Mucosa of rectum (tissue), 2 donors: ENCODE results near the gene LIN52.

ENCODE experiments used
- H3K27ac ChIP-seq, 2 donors: one replicate each; pipeline ENCODE4 v1.7.0; 2013; ENCODE audit warnings: inconsistent platforms in 2 of 2, low read depth in 2 of 2, low read length in 2 of 2
- H3K27me3 ChIP-seq, 2 donors: one replicate each; pipeline ENCODE4 v1.7.0; 2013; ENCODE audit warnings: low read length in 2 of 2; ENCODE audit not compliant: control insufficient read depth in 2 of 2, insufficient read depth in 2 of 2
- H3K36me3 ChIP-seq, 2 donors: one replicate each; pipeline ENCODE4 v1.7.0; 2013; ENCODE audit warnings: low read length in 2 of 2; ENCODE audit not compliant: control insufficient read depth in 2 of 2, insufficient read depth in 2 of 2
- H3K4me1 ChIP-seq, 2 donors: one replicate each; pipeline ENCODE4 v1.7.0; 2013; ENCODE audit warnings: low read length in 2 of 2, mild to moderate bottlenecking in 1 of 2; ENCODE audit not compliant: control insufficient read depth in 2 of 2, insufficient read depth in 2 of 2
- H3K4me3 ChIP-seq, 2 donors: one replicate each; pipeline ENCODE4 v1.7.0; 2013; ENCODE audit warnings: low read length in 2 of 2
- H3K9ac ChIP-seq, 2 donors: one replicate each; pipeline ENCODE4 v1.7.0; 2013; ENCODE audit warnings: low read length in 2 of 2, low read depth in 1 of 2, mild to moderate bottlenecking in 1 of 2
- H3K9me3 ChIP-seq, 2 donors: one replicate each; pipeline ENCODE4 v1.7.0; 2013; ENCODE audit warnings: low read length in 2 of 2; ENCODE audit not compliant: control insufficient read depth in 2 of 2
- donor health status: healthy.
- donor health status: Normal muscosa, but diverticular disease.

The LIN52 gene, protein sequence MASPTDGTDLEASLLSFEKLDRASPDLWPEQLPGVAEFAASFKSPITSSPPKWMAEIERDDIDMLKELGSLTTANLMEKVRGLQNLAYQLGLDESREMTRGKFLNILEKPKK

DNA sequence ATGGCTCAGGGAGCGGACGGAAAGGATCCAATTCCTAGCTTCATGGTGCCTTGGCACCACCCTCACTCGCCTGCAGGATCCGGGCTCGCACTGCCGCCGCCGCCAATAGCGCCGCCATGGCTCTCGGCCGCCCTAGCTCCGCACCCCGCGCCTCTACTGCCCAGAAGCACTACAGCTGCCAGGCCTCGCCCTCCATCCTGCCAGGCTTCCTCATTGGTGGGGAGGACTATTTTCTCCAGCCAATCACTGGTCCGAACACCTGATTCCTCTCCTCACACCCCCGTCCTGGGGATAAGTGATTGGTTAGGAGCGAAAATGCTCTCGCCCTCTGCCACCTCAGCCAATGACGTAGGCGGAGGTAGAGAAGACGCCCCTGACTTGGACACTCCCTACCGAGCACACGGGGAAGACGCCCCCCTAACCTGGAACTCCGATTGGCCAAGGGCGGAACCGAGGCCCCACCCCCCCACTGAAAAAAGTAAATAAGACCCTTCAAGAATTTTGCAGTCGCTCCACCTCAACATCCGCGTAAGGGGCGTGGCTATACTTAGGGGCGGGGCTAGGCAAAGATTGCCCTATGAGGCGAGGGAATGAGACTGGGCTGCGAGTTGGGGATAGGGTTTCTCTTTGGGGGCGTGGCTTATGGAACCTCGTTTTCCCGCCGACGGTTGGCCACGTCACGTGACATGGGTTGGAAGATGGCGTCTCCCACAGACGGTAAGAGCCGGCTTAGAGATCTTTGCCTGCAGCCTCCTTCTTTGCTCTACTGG is at the start of gene LIN52, which contains the start of gene ALDH6A1:
TSS of gene LIN52 (plus strand) at position 680 of the 770 bp plus-strand sequence. CDS start at position 699, 19 bp downstream.
TSS of gene ALDH6A1 (minus strand) at position 177 of the 770 bp plus-strand sequence. CDS start at position 118, 59 bp downstream.
- Histone ChIP-seq H3K9me3 (no peaks in the 10 kb centered on the region), H3K4me3 (peak within 1 kb of the TSS; percentile 96 to 97), H3K9ac (peak within 1 kb of the TSS; percentile 88 to 89), H3K36me3 (no peaks in the 10 kb centered on the region), H3K27ac (peak within 1 kb of the TSS; percentile 86 to 87), H3K4me1 (peaks cover 15 to 17% of the 10 kb centered on the region in 2 donors), H3K27me3 (no peaks in the 10 kb centered on the region)

DNA sequence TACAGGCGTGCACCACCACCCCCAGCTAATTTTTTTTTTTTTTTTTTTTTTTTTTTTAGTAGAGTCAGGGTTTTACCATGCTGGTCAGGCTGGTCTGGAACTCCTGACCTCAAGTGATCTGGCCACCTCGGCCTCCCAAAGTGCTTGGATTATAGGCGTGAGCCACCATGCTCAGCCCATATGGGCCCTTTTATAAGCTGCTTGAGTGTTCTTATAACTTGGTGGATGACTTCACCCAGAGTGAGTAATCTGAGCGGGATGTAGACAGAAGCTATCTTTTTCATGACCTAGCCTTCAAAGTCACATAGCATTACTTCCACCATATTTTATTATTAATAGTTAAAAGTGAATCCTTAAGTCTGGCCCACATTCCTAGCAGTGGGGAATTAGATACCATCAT is 49.2 kb upstream of the LIN52 start:
- Histone ChIP-seq H3K4me1 (no peaks in the 10 kb centered on the region), H3K4me3 (no peak overlapping the region), H3K27ac (no peak overlapping the region), H3K9ac (no peak overlapping the region), H3K36me3 (no peaks in the 10 kb centered on the region), H3K9me3 (no peaks in the 10 kb centered on the region), H3K27me3 (no peaks in the 10 kb centered on the region)

DNA sequence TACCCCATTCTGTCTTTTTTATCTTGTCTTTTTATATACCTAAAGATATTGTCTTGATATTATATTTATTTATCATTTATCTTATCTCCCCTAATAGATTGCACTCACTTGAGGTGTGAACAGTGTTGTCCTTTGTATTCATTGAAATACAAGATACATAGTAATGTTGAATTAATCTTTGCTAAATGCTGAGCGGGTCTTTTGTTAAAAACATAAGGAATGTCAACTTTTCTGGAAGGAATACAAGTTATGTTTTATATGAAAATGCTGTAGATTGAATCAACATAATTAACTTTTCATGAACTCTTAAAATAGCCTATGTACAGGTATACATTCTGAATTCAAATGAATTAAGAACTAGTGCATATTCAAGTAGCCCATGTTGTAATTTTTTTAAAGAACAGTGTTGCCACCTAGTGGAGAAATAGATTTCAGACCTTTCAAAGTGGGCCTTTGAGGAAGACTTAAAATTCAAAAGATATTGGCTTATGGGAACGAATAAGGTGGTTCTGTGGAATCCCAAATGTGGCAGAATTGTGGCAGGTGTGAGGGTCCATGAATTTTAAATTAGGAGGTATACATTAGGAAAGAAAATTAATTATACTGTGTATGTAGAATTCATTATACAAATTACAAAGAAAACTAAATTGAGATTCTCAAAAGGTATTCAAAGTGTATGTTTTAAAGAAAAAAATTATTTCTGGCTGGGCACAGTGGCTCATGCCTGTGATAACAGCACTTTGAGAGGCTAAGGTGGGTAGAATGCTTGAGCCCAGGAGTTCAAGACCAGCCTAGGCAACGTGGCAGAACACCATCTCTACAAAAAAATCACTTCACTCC is 46.5 kb upstream of the LIN52 start:
- Histone ChIP-seq H3K27me3 (no peaks in the 10 kb centered on the region), H3K27ac (no peak overlapping the region), H3K36me3 (no peaks in the 10 kb centered on the region), H3K4me3 (no peak overlapping the region), H3K9ac (no peak overlapping the region), H3K9me3 (no peaks in the 10 kb centered on the region), H3K4me1 (peaks cover 0 to 4% of the 10 kb centered on the region in 2 donors)

DNA sequence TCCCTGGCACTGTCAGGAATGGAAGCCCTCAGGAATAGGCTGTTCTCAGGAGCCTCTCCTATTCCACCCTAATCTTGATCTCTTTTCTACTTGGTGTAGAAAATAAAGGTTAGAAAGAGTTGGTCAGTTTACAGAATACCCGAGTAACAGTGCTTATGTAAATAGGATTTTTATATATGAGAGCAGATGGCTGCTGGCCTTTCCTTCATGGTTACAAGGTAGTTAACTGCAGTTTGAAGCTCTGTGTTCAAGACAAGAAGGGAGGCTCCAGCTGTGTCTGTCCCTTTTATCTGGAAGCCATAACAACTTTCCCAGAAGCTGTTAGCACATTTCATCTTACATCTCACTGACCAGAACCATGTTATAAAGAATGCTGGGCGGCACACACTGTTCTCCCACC is 42.5 kb upstream of the LIN52 start:
- Histone ChIP-seq H3K36me3 (no peaks in the 10 kb centered on the region), H3K27ac (no peak overlapping the region), H3K9ac (no peak overlapping the region), H3K27me3 (no peaks in the 10 kb centered on the region), H3K9me3 (no peaks in the 10 kb centered on the region), H3K4me3 (no peak overlapping the region), H3K4me1 (peaks cover 0 to 4% of the 10 kb centered on the region in 2 donors)

DNA sequence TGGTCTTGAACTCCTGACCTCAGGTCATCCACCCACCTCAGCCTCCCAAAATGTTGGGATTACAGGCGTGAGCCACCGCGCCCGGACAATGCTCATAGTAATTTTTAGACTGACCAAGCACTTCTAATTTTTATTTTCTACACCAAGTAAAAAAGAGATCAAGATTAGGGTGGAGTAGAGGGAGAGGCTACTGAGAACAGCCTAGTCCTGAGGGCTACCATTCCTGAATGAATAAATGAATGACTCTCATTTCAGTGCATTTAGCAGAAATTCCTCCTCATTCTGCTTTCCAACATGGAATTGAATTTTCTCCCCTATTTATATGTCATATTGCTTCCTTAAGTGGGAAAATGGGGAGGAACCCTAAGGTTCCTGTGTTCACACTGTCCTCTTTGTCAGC is 39.2 kb upstream of the LIN52 start:
- peaks cover 0 to 4% of the 10 kb centered on the region in 2 donors for H3K4me1 ChIP-seq
- no peak overlapping the region for H3K4me3 ChIP-seq
- no peaks in the 10 kb centered on the region for H3K36me3 ChIP-seq
- no peak overlapping the region for H3K9ac ChIP-seq
- no peaks in the 10 kb centered on the region for H3K27me3 ChIP-seq
- H3K27ac ChIP-seq = no peak overlapping the region
- H3K9me3 ChIP-seq = no peaks in the 10 kb centered on the region

DNA sequence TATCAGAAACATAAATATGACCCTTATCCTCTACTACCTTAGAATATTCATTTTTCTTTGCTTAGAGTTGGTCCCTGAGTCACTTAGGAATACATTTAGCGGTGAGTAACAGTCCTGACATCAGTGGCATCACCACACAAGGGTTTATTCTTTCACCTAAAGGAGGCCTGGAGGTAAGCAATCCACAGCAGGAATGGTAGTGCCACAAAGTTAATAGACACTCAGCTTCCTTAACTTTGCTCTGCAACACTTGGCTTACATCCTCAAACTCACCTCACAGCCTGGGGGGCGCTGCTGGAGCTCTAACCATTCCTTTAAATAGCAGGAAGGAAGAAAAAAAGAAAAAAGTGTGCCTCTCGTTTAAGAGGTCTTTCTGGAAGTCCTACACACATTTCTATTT is 36.5 kb upstream of the LIN52 start:
- no peaks in the 10 kb centered on the region for H3K4me1 ChIP-seq
- no peak overlapping the region for H3K27ac ChIP-seq
- H3K27me3 ChIP-seq = no peaks in the 10 kb centered on the region
- no peaks in the 10 kb centered on the region for H3K9me3 ChIP-seq
- no peak overlapping the region for H3K9ac ChIP-seq
- H3K36me3 ChIP-seq = no peaks in the 10 kb centered on the region
- no peak overlapping the region for H3K4me3 ChIP-seq

DNA sequence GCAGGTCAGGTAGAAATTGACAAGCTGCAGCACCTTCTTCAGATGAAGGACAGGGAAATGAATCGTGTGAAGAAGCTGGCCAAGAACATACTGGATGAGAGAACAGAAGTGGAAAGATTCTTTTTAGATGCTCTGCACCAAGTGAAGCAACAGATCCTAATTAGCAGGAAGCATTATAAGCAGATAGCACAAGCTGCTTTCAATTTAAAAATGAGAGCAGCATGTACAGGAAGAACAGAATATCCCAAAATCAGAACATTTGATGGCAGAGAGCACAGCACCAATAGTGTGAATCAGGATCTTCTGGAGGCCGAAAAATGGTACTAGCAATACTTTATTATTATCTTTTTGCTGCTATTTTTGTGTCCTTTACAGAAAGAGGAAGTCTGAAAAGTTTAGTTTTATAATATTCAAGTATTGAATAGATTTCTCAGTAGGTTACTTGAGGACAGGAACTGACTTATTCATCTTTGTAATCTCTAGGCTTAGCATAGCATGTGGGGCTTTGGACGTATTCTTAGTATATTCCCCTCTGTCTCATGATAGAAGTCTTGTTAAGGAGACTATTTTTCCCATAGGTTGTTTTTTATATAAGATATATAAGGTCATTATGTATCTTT is 34.8 kb upstream of the LIN52 start:
- no peak overlapping the region for H3K27ac ChIP-seq
- no peaks in the 10 kb centered on the region for H3K9me3 ChIP-seq
- no peaks in the 10 kb centered on the region for H3K36me3 ChIP-seq
- H3K4me3 ChIP-seq = no peak overlapping the region
- H3K9ac ChIP-seq = no peak overlapping the region
- no peaks in the 10 kb centered on the region for H3K4me1 ChIP-seq
- no peaks in the 10 kb centered on the region for H3K27me3 ChIP-seq

DNA sequence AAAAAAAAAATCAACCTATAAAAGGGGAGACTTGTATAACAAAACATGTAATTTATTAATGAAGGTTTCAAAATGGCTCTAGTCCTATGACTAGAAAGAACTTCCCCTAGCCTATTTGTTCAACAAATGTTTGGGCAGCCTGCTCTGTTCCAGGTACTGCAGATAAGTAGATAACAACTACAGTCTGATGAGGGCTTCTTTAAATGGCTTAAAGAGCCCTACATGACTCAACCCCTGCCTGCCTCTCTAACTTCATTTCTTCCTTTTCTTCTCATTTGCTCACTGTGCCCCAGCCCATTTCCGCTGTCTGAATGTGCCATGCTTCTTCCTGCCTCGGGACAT is 22.0 kb upstream of the LIN52 start:
- peaks cover 18 to 35% of the 10 kb centered on the region in 2 donors for H3K36me3 ChIP-seq
- no peak overlapping the region for H3K27ac ChIP-seq
- H3K9ac ChIP-seq = no peak overlapping the region
- H3K4me1 ChIP-seq = no peaks in the 10 kb centered on the region
- no peak overlapping the region for H3K4me3 ChIP-seq
- H3K27me3 ChIP-seq = no peaks in the 10 kb centered on the region
- H3K9me3 ChIP-seq = no peaks in the 10 kb centered on the region

DNA sequence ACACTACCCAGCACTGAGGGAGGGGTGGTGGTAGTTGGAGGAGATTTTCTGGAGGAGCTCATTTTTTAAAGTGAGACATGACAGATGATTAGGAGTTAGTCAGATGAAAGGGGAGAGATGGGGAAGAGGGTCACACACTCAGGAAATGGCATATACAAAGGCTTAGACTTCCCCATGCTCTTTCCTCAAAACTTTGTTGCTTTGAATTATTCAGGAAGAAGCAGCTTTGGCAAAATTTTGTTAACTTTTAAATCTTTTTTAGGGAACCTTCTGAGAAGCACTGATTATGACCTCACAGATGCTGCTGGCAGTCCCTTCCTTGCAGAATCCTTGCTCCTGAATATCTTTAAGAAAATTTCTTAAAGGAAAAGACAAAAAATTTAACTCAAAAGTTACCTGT is 20.3 kb upstream of the LIN52 start:
- Histone ChIP-seq H3K27me3 (no peaks in the 10 kb centered on the region), H3K27ac (no peak overlapping the region), H3K4me1 (no peaks in the 10 kb centered on the region), H3K9me3 (no peaks in the 10 kb centered on the region), H3K36me3 (peaks cover 18 to 35% of the 10 kb centered on the region in 2 donors), H3K4me3 (no peak overlapping the region), H3K9ac (no peak overlapping the region)

DNA sequence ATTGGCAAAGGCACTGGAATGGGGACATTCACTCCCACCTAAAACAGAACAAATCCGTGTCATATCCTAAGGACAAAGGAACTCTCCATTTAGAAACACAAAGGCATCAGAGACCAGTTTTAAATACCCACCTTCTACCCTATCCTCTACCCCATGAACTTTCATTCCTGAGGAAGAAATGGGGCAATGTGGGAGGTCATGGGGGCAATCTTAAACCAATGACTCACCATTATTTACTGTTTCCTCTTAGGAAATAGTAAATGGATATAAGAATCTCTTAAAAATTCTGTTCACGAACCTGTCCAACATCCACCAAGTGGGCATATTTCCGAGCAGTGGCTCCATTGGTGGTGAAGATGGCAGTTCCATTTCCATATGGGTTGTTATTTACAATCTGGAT is 19.9 kb upstream of the LIN52 start:
- Histone ChIP-seq H3K27me3 (no peaks in the 10 kb centered on the region), H3K27ac (no peak overlapping the region), H3K4me3 (no peak overlapping the region), H3K9ac (no peak overlapping the region), H3K4me1 (no peaks in the 10 kb centered on the region), H3K9me3 (no peaks in the 10 kb centered on the region), H3K36me3 (peaks cover 18 to 32% of the 10 kb centered on the region in 2 donors)
